Panc1 (cell line): Measurements from ENCODE around the gene RHEBL1. TPM values are rescaled to one million over a fixed set of nuclear protein-coding genes. Genes with fewer than 3 reads are reported as not detected.
"Not testable (repeated sequence)": the region's sequence is repeated elsewhere in the genome, so short reads cannot be mapped to it uniquely, and the experiment has no call there.

ENCODE experiments used
- ATAC-seq: fragments of 200-7000 bp; cut with Tn5 transposase; 2 replicates; pipeline ENCODE4 v1.9.1; 2020; ENCODE audit warnings: mild to moderate bottlenecking, moderate library complexity
- BruUV-seq: library from RNA; stranded (reverse); fragments of 400-500 nt; replicated peaks from 2 replicates; lab custom pipeline; 2021; lab: Mats Ljungman, UMichigan
- CTCF ChIA-PET: fragments of 300-600 bp; sonication (Branson Sonifier 250); formaldehyde crosslinking; loops from one replicate; lab custom pipeline; 2022; ENCODE audit warnings: antibody characterized with exemption; lab: Charles Lee
- POLR2A ChIA-PET: fragments of 300-600 bp; sonication (Branson Sonifier 250); formaldehyde crosslinking; loops from one replicate; lab custom pipeline; 2022; ENCODE audit warnings: antibody characterized with exemption; lab: Charles Lee
- DNase-seq: peaks from one replicate; pipeline ENCODE4 v3.0.0-alpha.2; 2010; ENCODE audit warnings: low read depth, low spot score
- H3K27ac ChIP-seq: 2 replicates; pipeline ENCODE4 v1.5.1; 2011; ENCODE audit warnings: mild to moderate bottlenecking, low read length, inconsistent platforms
- H3K27me3 ChIP-seq: fragments of 200-500 bp; sonication (Bioruptor generic); 2 replicates; pipeline ENCODE4 v1.6.0; 2014; ENCODE audit warnings: low read length, inconsistent platforms; ENCODE audit not compliant: control insufficient read depth, insufficient read depth
- H3K36me3 ChIP-seq: fragments of 200-500 bp; sonication (Bioruptor generic); 2 replicates; pipeline ENCODE4 v1.5.1; 2014; ENCODE audit warnings: inconsistent platforms, mild to moderate bottlenecking, low read length, moderate library complexity; ENCODE audit not compliant: control insufficient read depth, insufficient read depth
- H3K4me1 ChIP-seq: 2 replicates; pipeline ENCODE4 v1.5.1; 2011; ENCODE audit warnings: inconsistent platforms, mild to moderate bottlenecking, low read length, moderate library complexity; ENCODE audit not compliant: control insufficient read depth, insufficient read depth
- H3K4me3 ChIP-seq, 2 experiments: 2 replicates each; pipeline ENCODE4 v1.5.1; 2011 to 2012; ENCODE audit warnings: low read depth in 2 of 2, low read length in 2 of 2, mild to moderate bottlenecking in 2 of 2, inconsistent platforms in 1 of 2, moderate library complexity in 1 of 2
- H3K9me3 ChIP-seq: fragments of 200-500 bp; sonication (Bioruptor generic); 2 replicates; pipeline ENCODE4 v1.5.1; 2014; ENCODE audit warnings: low read depth, mild to moderate bottlenecking, inconsistent platforms, low read length, moderate library complexity; ENCODE audit not compliant: control insufficient read depth, insufficient read depth
- POLR2AphosphoS5 ChIP-seq: IDR thresholded peaks from 2 replicates; pipeline ENCODE4 v1.6.1; 2012; ENCODE audit warnings: mild to moderate bottlenecking, low read depth, low read length, moderate library complexity
- SIN3A ChIP-seq: IDR thresholded peaks from 2 replicates; pipeline ENCODE4 v1.6.1; 2012; ENCODE audit warnings: low read depth, mild to moderate bottlenecking, low read length, moderate library complexity, borderline replicate concordance; ENCODE audit not compliant: insufficient read depth
- TCF7L2 ChIP-seq: IDR thresholded peaks from 2 replicates; pipeline ENCODE4 v1.6.1; 2011; ENCODE audit warnings: mild to moderate bottlenecking, low read depth, low read length, inconsistent platforms
- in situ Hi-C: cut with HindIII; loops from 2 replicates; pipeline ENCODE4 v1.10.0; 2016; ENCODE audit warnings: low sequenced_read_pairs, low pct_unique_long_range_greater_than_20kb
- intact Hi-C: fragments of 100-400 bp; cut with micrococcal nuclease; formaldehyde crosslinking; loops from one replicate; pipeline ENCODE4 v1.10.0; 2022; ENCODE audit not compliant: unreplicated experiment
- total RNA-seq: library from RNA; stranded (reverse); gene quantifications from one replicate; pipeline ENCODE4 v1.2.1, GENCODE V29; 2021; ENCODE audit not compliant: unreplicated experiment
- TF ChIP-seq, protein P1 (sequence below): fragments of 450-650 bp; IDR thresholded peaks from 2 replicates; pipeline ENCODE4 v1.5.1; 2017; ENCODE audit warnings: mild to moderate bottlenecking
- TF ChIP-seq, protein P2 (sequence below), 2 experiments: IDR thresholded peaks; 2 replicates each; pipeline ENCODE4 v1.6.1; 2011 to 2012; ENCODE audit warnings: low read depth in 2 of 2, control low read depth in 1 of 2, low read length in 1 of 2, mild to moderate bottlenecking in 1 of 2, moderate library complexity in 1 of 2; ENCODE audit not compliant: insufficient read depth in 1 of 2

Gene RHEBL1
- total RNA-seq, 1 experiment from 2014 or later, result 4.7 TPM

DNA sequence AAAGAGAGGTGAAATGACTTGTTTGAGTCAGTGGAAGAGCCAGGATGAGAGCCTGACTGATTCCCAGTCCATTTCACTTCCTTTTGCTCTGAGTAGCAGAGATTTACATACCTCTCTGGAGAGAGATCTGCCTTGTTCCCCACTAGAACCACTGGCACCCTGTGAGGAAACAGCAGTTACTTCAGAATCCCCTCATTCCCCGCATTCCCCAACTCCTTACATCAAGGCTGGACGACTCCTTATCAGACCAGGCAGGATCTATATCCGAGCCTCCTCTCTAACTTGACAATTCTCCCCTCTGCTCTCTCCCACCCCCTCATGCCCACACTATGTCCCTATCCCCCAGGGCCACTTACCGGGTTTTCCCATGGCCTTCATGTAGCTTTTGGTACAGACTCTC lies 3.7 kb downstream of the RHEBL1 start:
- Histone ChIP-seq H3K27ac (no peak overlapping the region), H3K36me3 (no peaks in the 10 kb centered on the region), H3K9me3 (no peaks in the 10 kb centered on the region), H3K27me3 (no peaks in the 10 kb centered on the region), H3K4me3 (no peak overlapping the region), H3K4me1 (peaks cover 12% of the 10 kb centered on the region)
- ChIA-PET CTCF (interaction anchor here (0.7 kb wide), 1 partner anchor 30 kb away, joined by 3 read pairs; no protein-coding TSS in a partner anchor), POLR2A (no interaction called here)
- BruUV-seq, result no TSS peak
- no peak for ATAC-seq
- intact Hi-C loops, result no loop called here
- TF ChIP-seq, protein P1, sequence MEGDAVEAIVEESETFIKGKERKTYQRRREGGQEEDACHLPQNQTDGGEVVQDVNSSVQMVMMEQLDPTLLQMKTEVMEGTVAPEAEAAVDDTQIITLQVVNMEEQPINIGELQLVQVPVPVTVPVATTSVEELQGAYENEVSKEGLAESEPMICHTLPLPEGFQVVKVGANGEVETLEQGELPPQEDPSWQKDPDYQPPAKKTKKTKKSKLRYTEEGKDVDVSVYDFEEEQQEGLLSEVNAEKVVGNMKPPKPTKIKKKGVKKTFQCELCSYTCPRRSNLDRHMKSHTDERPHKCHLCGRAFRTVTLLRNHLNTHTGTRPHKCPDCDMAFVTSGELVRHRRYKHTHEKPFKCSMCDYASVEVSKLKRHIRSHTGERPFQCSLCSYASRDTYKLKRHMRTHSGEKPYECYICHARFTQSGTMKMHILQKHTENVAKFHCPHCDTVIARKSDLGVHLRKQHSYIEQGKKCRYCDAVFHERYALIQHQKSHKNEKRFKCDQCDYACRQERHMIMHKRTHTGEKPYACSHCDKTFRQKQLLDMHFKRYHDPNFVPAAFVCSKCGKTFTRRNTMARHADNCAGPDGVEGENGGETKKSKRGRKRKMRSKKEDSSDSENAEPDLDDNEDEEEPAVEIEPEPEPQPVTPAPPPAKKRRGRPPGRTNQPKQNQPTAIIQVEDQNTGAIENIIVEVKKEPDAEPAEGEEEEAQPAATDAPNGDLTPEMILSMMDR, result no peak
- no peak for TF ChIP-seq TCF7L2
- no peak for TF ChIP-seq SIN3A
- no peak for TF ChIP-seq POLR2AphosphoS5
- TF ChIP-seq, protein P2, sequence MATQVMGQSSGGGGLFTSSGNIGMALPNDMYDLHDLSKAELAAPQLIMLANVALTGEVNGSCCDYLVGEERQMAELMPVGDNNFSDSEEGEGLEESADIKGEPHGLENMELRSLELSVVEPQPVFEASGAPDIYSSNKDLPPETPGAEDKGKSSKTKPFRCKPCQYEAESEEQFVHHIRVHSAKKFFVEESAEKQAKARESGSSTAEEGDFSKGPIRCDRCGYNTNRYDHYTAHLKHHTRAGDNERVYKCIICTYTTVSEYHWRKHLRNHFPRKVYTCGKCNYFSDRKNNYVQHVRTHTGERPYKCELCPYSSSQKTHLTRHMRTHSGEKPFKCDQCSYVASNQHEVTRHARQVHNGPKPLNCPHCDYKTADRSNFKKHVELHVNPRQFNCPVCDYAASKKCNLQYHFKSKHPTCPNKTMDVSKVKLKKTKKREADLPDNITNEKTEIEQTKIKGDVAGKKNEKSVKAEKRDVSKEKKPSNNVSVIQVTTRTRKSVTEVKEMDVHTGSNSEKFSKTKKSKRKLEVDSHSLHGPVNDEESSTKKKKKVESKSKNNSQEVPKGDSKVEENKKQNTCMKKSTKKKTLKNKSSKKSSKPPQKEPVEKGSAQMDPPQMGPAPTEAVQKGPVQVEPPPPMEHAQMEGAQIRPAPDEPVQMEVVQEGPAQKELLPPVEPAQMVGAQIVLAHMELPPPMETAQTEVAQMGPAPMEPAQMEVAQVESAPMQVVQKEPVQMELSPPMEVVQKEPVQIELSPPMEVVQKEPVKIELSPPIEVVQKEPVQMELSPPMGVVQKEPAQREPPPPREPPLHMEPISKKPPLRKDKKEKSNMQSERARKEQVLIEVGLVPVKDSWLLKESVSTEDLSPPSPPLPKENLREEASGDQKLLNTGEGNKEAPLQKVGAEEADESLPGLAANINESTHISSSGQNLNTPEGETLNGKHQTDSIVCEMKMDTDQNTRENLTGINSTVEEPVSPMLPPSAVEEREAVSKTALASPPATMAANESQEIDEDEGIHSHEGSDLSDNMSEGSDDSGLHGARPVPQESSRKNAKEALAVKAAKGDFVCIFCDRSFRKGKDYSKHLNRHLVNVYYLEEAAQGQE (IDR thresholded peaks at IDR 0.05; ENCODE audit: insufficient read depth in 1 of 2, low read depth in 2 of 2, low read length in 1 of 2), result no peak
- in situ Hi-C loops, result no loop called here
- no peak for DNase-seq

DNA sequence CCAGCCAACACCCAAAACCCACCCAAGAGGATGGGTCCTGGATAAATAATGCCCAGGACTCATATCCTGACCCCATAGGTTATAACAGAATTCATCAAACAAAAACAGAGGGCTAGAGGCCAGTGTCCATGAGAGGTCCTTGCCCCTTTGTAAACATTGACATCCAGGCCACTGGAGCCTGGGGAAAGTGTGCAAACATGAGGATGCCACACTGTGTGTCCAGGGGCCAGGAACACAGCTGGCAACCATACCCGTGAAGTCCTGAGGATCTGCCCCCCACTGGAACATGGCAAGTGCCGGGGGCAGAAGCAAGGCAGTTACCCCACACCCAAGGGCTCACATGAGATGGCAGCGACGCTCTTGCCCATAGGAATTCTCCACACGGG lies 5.0 kb downstream of the RHEBL1 start:
- no peak for ATAC-seq
- DNase-seq, result no peak
- Histone ChIP-seq H3K4me3 (no peak overlapping the region), H3K27me3 (no peaks in the 10 kb centered on the region), H3K27ac (no peak overlapping the region), H3K9me3 (no peaks in the 10 kb centered on the region), H3K4me1 (peaks cover 8% of the 10 kb centered on the region; the same call in 1 of the 2 replicates), H3K36me3 (no peaks in the 10 kb centered on the region; the same call in 1 of the 2 replicates)
- BruUV-seq, result no TSS peak
- POLR2A ChIA-PET, result no interaction called here
- in situ Hi-C loops, result no loop called here
- CTCF ChIA-PET, result interaction anchor here (0.6 to 2.5 kb wide), 6 partner anchors 23 to 55 kb away, joined by 3 to 22 read pairs (median 7); partner anchors contain the start of gene LMBR1L
- TF ChIP-seq, protein P2 (IDR thresholded peaks at IDR 0.05; ENCODE audit: insufficient read depth in 1 of 2, low read depth in 2 of 2, low read length in 1 of 2), result no peak
- TF ChIP-seq POLR2AphosphoS5 (no peak), SIN3A (no peak), TCF7L2 (no peak)
- TF ChIP-seq, protein P1, result no peak
- intact Hi-C loops, result loop anchor here (5.0 kb wide), 1 partner anchor 58 kb away; no protein-coding TSS in a partner anchor

DNA sequence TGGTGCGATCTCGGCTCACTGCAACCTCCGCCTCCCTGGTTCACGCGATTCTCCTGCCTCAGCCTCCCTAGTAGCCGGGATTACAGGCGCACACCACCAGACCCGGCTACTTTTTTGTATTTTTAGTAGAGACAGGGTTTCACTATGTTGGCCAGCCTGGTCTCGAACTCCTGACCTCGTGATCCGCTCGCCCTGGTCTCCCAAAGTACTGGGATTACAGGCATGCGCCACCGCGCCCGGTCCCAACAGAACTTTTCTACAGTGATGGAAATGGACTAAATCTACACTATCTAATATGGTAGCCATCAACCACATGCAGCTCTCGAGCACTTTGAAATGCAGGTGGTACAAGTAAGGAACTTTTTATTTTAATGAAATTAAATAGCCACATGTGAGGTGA lies 7.9 kb downstream of the RHEBL1 start:
- ATAC-seq, BruUV-seq, POLR2A ChIA-PET, in situ Hi-C loops, H3K9me3 ChIP-seq, H3K27me3 ChIP-seq, H3K36me3 ChIP-seq, DNase-seq, H3K4me3 ChIP-seq, CTCF ChIA-PET: not testable (repeated sequence)
- Histone ChIP-seq H3K27ac (peak overlapping the region; percentile 84; the same call in 1 of the 2 replicates), H3K4me1 (peaks cover 17% of the 10 kb centered on the region)
- intact Hi-C loops, result loop anchor here (5.0 kb wide), 1 partner anchor 60 kb away; no protein-coding TSS in a partner anchor
